Erythroblast (primary cell): ENCODE data around the gene ZNF609.

ENCODE experiments used
- GATA1 ChIP-seq: IDR thresholded peaks from 2 replicates; pipeline ENCODE4 v1.6.1; 2011; ENCODE audit warnings: low read depth, mild to moderate bottlenecking, control low read depth, low read length, moderate library complexity
- POLR2A ChIP-seq: IDR thresholded peaks from 2 replicates; pipeline ENCODE4 v1.6.1; 2011; ENCODE audit warnings: mild to moderate bottlenecking, low read length

- TF ChIP-seq POLR2A, result no peak
- TF ChIP-seq GATA1, result no peak
These were observed 68.5 kb downstream of the ZNF609 start for GRCh38 chr15:64528871-64529270.
